ENCODE measurements around the gene RAB7A. TPM values are rescaled to one million over a fixed set of nuclear protein-coding genes. Genes with fewer than 3 reads are reported as not detected.

The RAB7A gene
- polyA plus RNA-seq, 1 donor (not counting 4 experiments of a cell fraction or from before 2014, with no cell fraction given): 364 TPM

DNA sequence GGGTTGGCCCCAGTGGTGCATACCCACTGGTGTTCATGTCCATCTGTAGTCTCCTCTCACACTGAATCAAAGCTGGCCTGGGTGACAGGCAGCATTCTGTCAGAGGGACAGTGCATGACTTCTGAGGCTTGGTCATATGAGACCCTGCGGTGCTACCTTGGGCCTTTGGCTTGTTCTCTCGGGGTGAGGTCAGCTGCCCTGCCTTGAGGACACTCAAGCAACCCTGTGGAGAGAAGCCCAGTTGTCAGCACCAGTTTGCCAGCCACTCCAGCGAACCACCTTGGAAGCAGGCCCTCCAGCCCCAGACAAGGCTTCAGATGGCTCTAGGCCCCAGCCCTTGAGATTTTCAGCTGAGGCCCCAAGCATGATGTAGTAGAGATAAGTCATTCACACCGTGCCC, 16.9 kb upstream of the RAB7A start:
- Histone ChIP-seq H3K9me1 (ENCODE audit: control insufficient read depth, extremely low read depth, insufficient read depth, low read length) (no peaks in the 10 kb centered on the region), H3K27me3 (ENCODE audit: control insufficient read depth, extremely low read depth, insufficient read depth, low read length) (no peaks in the 10 kb centered on the region), H3K9me3 (ENCODE audit: control insufficient read depth, low read depth, low read length) (no peaks in the 10 kb centered on the region), H3K27ac (ENCODE audit: control insufficient read depth, insufficient read depth, low read length) (no peak overlapping the region), H3K79me2 (ENCODE audit: control insufficient read depth, insufficient read depth, low read length) (no peaks in the 10 kb centered on the region), H3K4me1 (ENCODE audit: control insufficient read depth, extremely low read depth, insufficient read depth, low read length) (peaks cover 13% of the 10 kb centered on the region), H3K36me3 (ENCODE audit: control insufficient read depth in 2 of 2, extremely low read depth in 1 of 2, insufficient read depth in 2 of 2, low read length in 2 of 2) (no peaks in the 10 kb centered on the region), H3K9ac (ENCODE audit: control insufficient read depth, extremely low read depth, insufficient read depth, low read length) (no peak overlapping the region), H4K20me1 (ENCODE audit: control insufficient read depth, extremely low read depth, insufficient read depth, low read length) (no peaks in the 10 kb centered on the region), H2AFZ (ENCODE audit: control insufficient read depth, low read length) (no peak overlapping the region), H3K4me3 (ENCODE audit: control insufficient read depth in 2 of 3, extremely low read depth in 1 of 3, insufficient read depth in 2 of 3, low read depth in 1 of 3, low read length in 3 of 3) (no peak overlapping the region), H3K4me2 (ENCODE audit: control insufficient read depth, extremely low read depth, insufficient read depth, low read depth, low read length) (no peak overlapping the region)
- FAIRE-seq (no peak), DNase-seq (ENCODE audit: low read depth, low spot score) (no peak)
- TF ChIP-seq, protein P1, sequence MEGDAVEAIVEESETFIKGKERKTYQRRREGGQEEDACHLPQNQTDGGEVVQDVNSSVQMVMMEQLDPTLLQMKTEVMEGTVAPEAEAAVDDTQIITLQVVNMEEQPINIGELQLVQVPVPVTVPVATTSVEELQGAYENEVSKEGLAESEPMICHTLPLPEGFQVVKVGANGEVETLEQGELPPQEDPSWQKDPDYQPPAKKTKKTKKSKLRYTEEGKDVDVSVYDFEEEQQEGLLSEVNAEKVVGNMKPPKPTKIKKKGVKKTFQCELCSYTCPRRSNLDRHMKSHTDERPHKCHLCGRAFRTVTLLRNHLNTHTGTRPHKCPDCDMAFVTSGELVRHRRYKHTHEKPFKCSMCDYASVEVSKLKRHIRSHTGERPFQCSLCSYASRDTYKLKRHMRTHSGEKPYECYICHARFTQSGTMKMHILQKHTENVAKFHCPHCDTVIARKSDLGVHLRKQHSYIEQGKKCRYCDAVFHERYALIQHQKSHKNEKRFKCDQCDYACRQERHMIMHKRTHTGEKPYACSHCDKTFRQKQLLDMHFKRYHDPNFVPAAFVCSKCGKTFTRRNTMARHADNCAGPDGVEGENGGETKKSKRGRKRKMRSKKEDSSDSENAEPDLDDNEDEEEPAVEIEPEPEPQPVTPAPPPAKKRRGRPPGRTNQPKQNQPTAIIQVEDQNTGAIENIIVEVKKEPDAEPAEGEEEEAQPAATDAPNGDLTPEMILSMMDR (optimal IDR thresholded peaks at IDR 0.05 in 1 of 3, IDR thresholded peaks at IDR 0.05 in 1 of 3, conservative IDR thresholded peaks at IDR 0.05 in 1 of 3; ENCODE audit: extremely low read depth in 1 of 3, insufficient read depth in 2 of 3, low read length in 3 of 3): no peak
- no peak for TF ChIP-seq EZH2 (IDR thresholded peaks at IDR 0.05; ENCODE audit: low read length)
- dilution Hi-C loops (cut with MboI; ENCODE audit: extremely low pct_ligation_motif_present, low sequenced_read_pairs): no loop called here

DNA sequence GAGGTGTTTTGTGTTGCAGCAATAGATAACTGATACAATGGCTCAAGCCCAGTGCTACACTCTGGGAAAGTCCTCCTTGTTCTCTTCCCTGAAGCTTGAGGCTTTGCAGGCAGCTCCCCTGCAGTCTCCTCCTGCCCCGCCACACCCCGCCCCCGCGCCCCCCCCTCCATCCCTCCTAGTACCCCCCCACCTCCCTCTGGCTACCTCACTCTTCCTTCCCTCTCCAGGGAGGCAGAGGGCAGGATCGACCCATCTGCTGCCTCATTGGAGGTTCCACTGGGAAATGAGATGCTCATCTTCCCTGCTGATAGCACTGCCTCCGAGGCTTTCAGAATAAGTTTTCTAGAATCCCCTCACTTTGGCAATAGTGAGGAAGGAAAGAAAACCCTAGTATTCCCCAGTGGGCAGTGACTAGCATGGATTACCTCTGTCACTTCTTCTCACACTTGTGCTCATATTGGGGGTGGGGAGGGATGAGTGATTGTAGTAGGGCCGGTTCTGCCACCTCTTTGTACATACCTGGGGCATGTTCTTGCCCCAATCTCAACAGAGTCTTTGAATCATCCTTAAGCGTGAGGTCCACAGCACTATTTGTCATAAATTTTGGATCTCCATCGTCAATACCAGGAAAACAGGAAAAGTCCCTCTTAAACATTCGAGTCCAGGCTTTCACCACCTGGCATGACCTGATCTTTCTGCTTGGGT, 16.3 kb upstream of the RAB7A start:
- peak overlapping the region; percentile 39 for H3K4me2 ChIP-seq (ENCODE audit: control insufficient read depth, extremely low read depth, insufficient read depth, low read depth, low read length)
- H4K20me1 ChIP-seq (ENCODE audit: control insufficient read depth, extremely low read depth, insufficient read depth, low read length): no peaks in the 10 kb centered on the region
- DNase-seq (ENCODE audit: low read depth, low spot score) (peak; percentile 48), FAIRE-seq (peak; percentile 94)
- no peak overlapping the region for H3K4me3 ChIP-seq (ENCODE audit: control insufficient read depth in 2 of 3, extremely low read depth in 1 of 3, insufficient read depth in 2 of 3, low read depth in 1 of 3, low read length in 3 of 3)
- H3K4me1 ChIP-seq (ENCODE audit: control insufficient read depth, extremely low read depth, insufficient read depth, low read length): peaks cover 13% of the 10 kb centered on the region
- no peaks in the 10 kb centered on the region for H3K79me2 ChIP-seq (ENCODE audit: control insufficient read depth, insufficient read depth, low read length)
- H3K9ac ChIP-seq (ENCODE audit: control insufficient read depth, extremely low read depth, insufficient read depth, low read length): no peak overlapping the region
- H3K36me3 ChIP-seq (ENCODE audit: control insufficient read depth in 2 of 2, extremely low read depth in 1 of 2, insufficient read depth in 2 of 2, low read length in 2 of 2): no peaks in the 10 kb centered on the region
- H3K27ac ChIP-seq (ENCODE audit: control insufficient read depth, insufficient read depth, low read length): peak overlapping the region; percentile 51
- no peak overlapping the region for H2AFZ ChIP-seq (ENCODE audit: control insufficient read depth, low read length)
- TF ChIP-seq EZH2 (IDR thresholded peaks at IDR 0.05; ENCODE audit: low read length): no peak
- TF ChIP-seq, protein P1 (optimal IDR thresholded peaks at IDR 0.05 in 1 of 3, IDR thresholded peaks at IDR 0.05 in 1 of 3, conservative IDR thresholded peaks at IDR 0.05 in 1 of 3; ENCODE audit: extremely low read depth in 1 of 3, insufficient read depth in 2 of 3, low read length in 3 of 3): no peak
- no peaks in the 10 kb centered on the region for H3K27me3 ChIP-seq (ENCODE audit: control insufficient read depth, extremely low read depth, insufficient read depth, low read length)
- no peaks in the 10 kb centered on the region for H3K9me3 ChIP-seq (ENCODE audit: control insufficient read depth, low read depth, low read length)
- H3K9me1 ChIP-seq (ENCODE audit: control insufficient read depth, extremely low read depth, insufficient read depth, low read length): no peaks in the 10 kb centered on the region
- dilution Hi-C loops (cut with MboI; ENCODE audit: extremely low pct_ligation_motif_present, low sequenced_read_pairs): no loop called here
